Measurements from ENCODE around the gene APOC3. TPM values are rescaled to one million over a fixed set of nuclear protein-coding genes. Genes with fewer than 3 reads are reported as not detected.

The APOC3 gene
- total RNA-seq, 2 experiments from 2014 or later: not detected

GRCh38 chr11:116849060-116849459 lies 19.4 kb downstream of the APOC3 start:
- CTCF ChIA-PET: interaction anchor here (1.0 to 1.4 kb wide), 3 partner anchors 13 to 82 kb away, joined by 3 to 8 read pairs (median 4); no protein-coding TSS in a partner anchor
- peaks cover 4% of the 10 kb centered on the region for H3K9me3 Mint-ChIP-seq
- POLR2A ChIA-PET: no interaction called here

GRCh38 chr11:116849486-116849885 lies 19.8 kb downstream of the APOC3 start:
- peak overlapping the region; percentile 61 for H3K27ac Mint-ChIP-seq
- no peaks in the 10 kb centered on the region for H3K27me3 Mint-ChIP-seq
- H3K36me3 Mint-ChIP-seq (ENCODE audit: low read depth): peaks cover 49% of the 10 kb centered on the region
- POLR2A ChIA-PET: no interaction called here
- peaks cover 4% of the 10 kb centered on the region for H3K9me3 Mint-ChIP-seq
- H3K4me1 Mint-ChIP-seq: peaks cover 52% of the 10 kb centered on the region
- no peak overlapping the region for H3K4me3 Mint-ChIP-seq
- no peak for DNase-seq
- CTCF ChIA-PET: interaction anchor here (1.0 to 1.4 kb wide), 3 partner anchors 14 to 81 kb away, joined by 3 to 8 read pairs (median 4); no protein-coding TSS in a partner anchor

More at GRCh38 chr11:116849060-116849459, 19.4 kb downstream of the APOC3 start:
- H3K36me3 Mint-ChIP-seq (ENCODE audit: low read depth): peaks cover 45% of the 10 kb centered on the region
- no peak overlapping the region for H3K27ac Mint-ChIP-seq
- peaks cover 48% of the 10 kb centered on the region for H3K4me1 Mint-ChIP-seq
- no peak for DNase-seq
- H3K27me3 Mint-ChIP-seq: no peaks in the 10 kb centered on the region
- H3K4me3 Mint-ChIP-seq: no peak overlapping the region

GRCh38 chr11:116851626-116852025 lies 21.9 kb downstream of the APOC3 start:
- Mint-ChIP-seq H3K4me3 (peak overlapping the region; percentile 63), H3K9me3 (peaks cover 6% of the 10 kb centered on the region), H3K4me1 (peaks cover 69% of the 10 kb centered on the region), H3K36me3 (ENCODE audit: low read depth) (peaks cover 44% of the 10 kb centered on the region), H3K27ac (peak overlapping the region; percentile 95), H3K27me3 (no peaks in the 10 kb centered on the region)
- DNase-seq: peak; percentile 70
- ChIA-PET CTCF (interaction anchor here (1.0 to 3.8 kb wide), 5 partner anchors 9 to 254 kb away, joined by 3 to 25 read pairs (median 4); partner anchors contain the start of gene APOA1), POLR2A (no interaction called here)

- Mint-ChIP-seq H3K9me3 (peaks cover 6% of the 10 kb centered on the region), H3K4me1 (peaks cover 67% of the 10 kb centered on the region), H3K36me3 (ENCODE audit: low read depth) (peaks cover 44% of the 10 kb centered on the region), H3K4me3 (peak overlapping the region; percentile 63), H3K27me3 (no peaks in the 10 kb centered on the region), H3K27ac (peak overlapping the region; percentile 95)
- ChIA-PET POLR2A (interaction anchor here (0.6 kb wide), 2 partner anchors 10 to 65 kb away, joined by 3 to 4 read pairs; partner anchors contain the start of gene ZPR1), CTCF (interaction anchor here (0.8 to 3.8 kb wide), 12 partner anchors 10 to 299 kb away, joined by 3 to 25 read pairs (median 4); partner anchors contain the start of genes APOA1, APOA5, BUD13 and ZPR1)
- DNase-seq: no peak
Observed at GRCh38 chr11:116852261-116853031, 22.7 kb downstream of the APOC3 start.

GRCh38 chr11:116853461-116854073 lies 23.9 kb downstream of the APOC3 start:
- ChIA-PET CTCF (interaction anchor here (0.8 to 3.8 kb wide), 15 partner anchors 8 to 298 kb away, joined by 3 to 25 read pairs (median 4); partner anchors contain the start of genes APOA1, APOA5, BUD13 and ZPR1), POLR2A (interaction anchor here (0.6 to 1.5 kb wide), 2 partner anchors 62 to 220 kb away, joined by 6 read pairs; partner anchors contain the start of gene APOA5)
- H3K27ac Mint-ChIP-seq: peak overlapping the region; percentile 95
- H3K4me3 Mint-ChIP-seq: peak overlapping the region; percentile 29
- H3K9me3 Mint-ChIP-seq: peaks cover 6% of the 10 kb centered on the region
- peaks cover 46% of the 10 kb centered on the region for H3K36me3 Mint-ChIP-seq (ENCODE audit: low read depth)
- peaks cover 67% of the 10 kb centered on the region for H3K4me1 Mint-ChIP-seq
- no peaks in the 10 kb centered on the region for H3K27me3 Mint-ChIP-seq
- peak; percentile 82 for DNase-seq

- H3K4me3 Mint-ChIP-seq: peak overlapping the region; percentile 2
- H3K9me3 Mint-ChIP-seq: peaks cover 3% of the 10 kb centered on the region
- DNase-seq: peak; percentile 23
- no peaks in the 10 kb centered on the region for H3K27me3 Mint-ChIP-seq
- peaks cover 42% of the 10 kb centered on the region for H3K36me3 Mint-ChIP-seq (ENCODE audit: low read depth)
- POLR2A ChIA-PET: no interaction called here
- H3K4me1 Mint-ChIP-seq: peaks cover 57% of the 10 kb centered on the region
- H3K27ac Mint-ChIP-seq: peak overlapping the region; percentile 85
- CTCF ChIA-PET: interaction anchor here (0.6 to 1.6 kb wide), 6 partner anchors 8 to 114 kb away, joined by 3 to 6 read pairs (median 4); no protein-coding TSS in a partner anchor
Observed at GRCh38 chr11:116855413-116855812, 25.7 kb downstream of the APOC3 start.

GRCh38 chr11:116856423-116856822 lies 26.7 kb downstream of the APOC3 start:
- CTCF ChIA-PET: interaction anchor here (0.9 to 1.4 kb wide), 3 partner anchors 10 to 220 kb away, joined by 3 to 4 read pairs (median 3); no protein-coding TSS in a partner anchor

GRCh38 chr11:116857316-116857715 lies 27.6 kb downstream of the APOC3 start:
- Mint-ChIP-seq H3K9me3 (peaks cover 2% of the 10 kb centered on the region), H3K27ac (no peak overlapping the region)

More at GRCh38 chr11:116856423-116856822, 26.7 kb downstream of the APOC3 start:
- no peak for DNase-seq
- H3K4me3 Mint-ChIP-seq: no peak overlapping the region
- H3K27me3 Mint-ChIP-seq: no peaks in the 10 kb centered on the region
- POLR2A ChIA-PET: no interaction called here
- peak overlapping the region; percentile 37 for H3K27ac Mint-ChIP-seq
- H3K36me3 Mint-ChIP-seq (ENCODE audit: low read depth): peaks cover 50% of the 10 kb centered on the region
- H3K9me3 Mint-ChIP-seq: peaks cover 2% of the 10 kb centered on the region
- H3K4me1 Mint-ChIP-seq: peaks cover 48% of the 10 kb centered on the region

GRCh38 chr11:116857936-116858335 lies 28.2 kb downstream of the APOC3 start:
- CTCF ChIA-PET: interaction anchor here (1.0 to 3.4 kb wide), 2 partner anchors 22 to 287 kb away, joined by 6 to 8 read pairs; no protein-coding TSS in a partner anchor

More at GRCh38 chr11:116857316-116857715, 27.6 kb downstream of the APOC3 start:
- CTCF ChIA-PET: interaction anchor here (0.9 to 1.0 kb wide), 2 partner anchors 11 to 288 kb away, joined by 3 to 6 read pairs; no protein-coding TSS in a partner anchor
- Mint-ChIP-seq H3K27me3 (no peaks in the 10 kb centered on the region), H3K36me3 (ENCODE audit: low read depth) (peaks cover 58% of the 10 kb centered on the region), H3K4me1 (peaks cover 43% of the 10 kb centered on the region), H3K4me3 (no peak overlapping the region)
- POLR2A ChIA-PET: no interaction called here
- DNase-seq: no peak

GRCh38 chr11:116859175-116859574 lies 29.5 kb downstream of the APOC3 start:
- no peak overlapping the region for H3K4me3 Mint-ChIP-seq
- H3K27ac Mint-ChIP-seq: no peak overlapping the region
- no peak for DNase-seq
- no peaks in the 10 kb centered on the region for H3K27me3 Mint-ChIP-seq
- H3K36me3 Mint-ChIP-seq (ENCODE audit: low read depth): peaks cover 66% of the 10 kb centered on the region
- ChIA-PET POLR2A (no interaction called here), CTCF (interaction anchor here (1.2 to 3.4 kb wide), 2 partner anchors 23 to 35 kb away, joined by 3 to 8 read pairs; no protein-coding TSS in a partner anchor)
- peaks cover 2% of the 10 kb centered on the region for H3K9me3 Mint-ChIP-seq
- H3K4me1 Mint-ChIP-seq: peaks cover 25% of the 10 kb centered on the region

More at GRCh38 chr11:116857936-116858335, 28.2 kb downstream of the APOC3 start:
- Mint-ChIP-seq H3K36me3 (ENCODE audit: low read depth) (peaks cover 60% of the 10 kb centered on the region), H3K4me3 (no peak overlapping the region), H3K27me3 (no peaks in the 10 kb centered on the region), H3K4me1 (peaks cover 37% of the 10 kb centered on the region), H3K9me3 (peaks cover 2% of the 10 kb centered on the region), H3K27ac (no peak overlapping the region)
- no peak for DNase-seq
- POLR2A ChIA-PET: no interaction called here

GRCh38 chr11:116860303-116860702 lies 30.6 kb downstream of the APOC3 start:
- POLR2A ChIA-PET: no interaction called here
- H3K36me3 Mint-ChIP-seq (ENCODE audit: low read depth): peaks cover 62% of the 10 kb centered on the region
- H3K4me1 Mint-ChIP-seq: peaks cover 16% of the 10 kb centered on the region
- no peak overlapping the region for H3K27ac Mint-ChIP-seq
- DNase-seq: no peak
- no peak overlapping the region for H3K4me3 Mint-ChIP-seq
- H3K9me3 Mint-ChIP-seq: no peaks in the 10 kb centered on the region
- H3K27me3 Mint-ChIP-seq: no peaks in the 10 kb centered on the region
- CTCF ChIA-PET: interaction anchor here (3.4 kb wide), 1 partner anchor 24 kb away, joined by 8 read pairs; no protein-coding TSS in a partner anchor

GRCh38 chr11:116861539-116861938 lies 31.8 kb downstream of the APOC3 start:
- Mint-ChIP-seq H3K27me3 (no peaks in the 10 kb centered on the region), H3K4me3 (no peak overlapping the region), H3K27ac (no peak overlapping the region), H3K4me1 (peaks cover 6% of the 10 kb centered on the region), H3K9me3 (no peaks in the 10 kb centered on the region), H3K36me3 (ENCODE audit: low read depth) (peaks cover 56% of the 10 kb centered on the region)
- CTCF ChIA-PET: interaction anchor here (1.0 to 1.1 kb wide), 3 partner anchors 8 to 26 kb away, joined by 3 to 4 read pairs (median 3); no protein-coding TSS in a partner anchor
- no peak for DNase-seq
- POLR2A ChIA-PET: no interaction called here

All from activated CD4-positive, alpha-beta T cell treated with anti-CD3 and anti-CD28 coated beads, Interleukin-2, amount 10 ng/mL, durations not matched to agents 7 days and 5 days (primary cell).